NCI-H2107 treated with DMSO at 0.1 percent for 48 hours (cell line): ENCODE measurements around the gene ATP5F1D.

Source experiments
- DNase-seq: peaks from one replicate; lab custom pipeline; 2025; ENCODE audit not compliant: unreplicated experiment; lab: John Stamatoyannopoulos, UW

ATP5F1D gene

DNA sequence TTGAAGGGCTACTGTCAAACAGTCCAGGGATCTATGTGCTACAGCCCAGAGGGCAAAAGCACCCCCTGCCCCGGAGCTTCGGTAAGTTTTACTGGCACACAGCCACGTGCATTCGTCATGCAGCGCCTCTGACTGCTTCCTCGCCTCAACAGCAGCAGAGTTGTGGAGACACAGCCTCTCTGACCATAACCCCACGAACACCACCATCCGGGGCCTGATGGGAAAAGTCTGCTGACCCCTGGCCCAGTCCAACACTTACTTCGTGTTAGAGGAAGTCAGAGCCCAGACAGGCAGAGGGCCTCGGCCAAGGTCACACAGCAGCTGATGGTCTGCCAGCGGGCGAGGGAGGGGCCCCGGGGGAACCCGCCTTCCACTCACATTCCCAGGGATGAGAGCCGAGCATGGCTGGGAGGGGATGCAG is 8.9 kb upstream of the ATP5F1D start:
- no peak for DNase-seq

DNA sequence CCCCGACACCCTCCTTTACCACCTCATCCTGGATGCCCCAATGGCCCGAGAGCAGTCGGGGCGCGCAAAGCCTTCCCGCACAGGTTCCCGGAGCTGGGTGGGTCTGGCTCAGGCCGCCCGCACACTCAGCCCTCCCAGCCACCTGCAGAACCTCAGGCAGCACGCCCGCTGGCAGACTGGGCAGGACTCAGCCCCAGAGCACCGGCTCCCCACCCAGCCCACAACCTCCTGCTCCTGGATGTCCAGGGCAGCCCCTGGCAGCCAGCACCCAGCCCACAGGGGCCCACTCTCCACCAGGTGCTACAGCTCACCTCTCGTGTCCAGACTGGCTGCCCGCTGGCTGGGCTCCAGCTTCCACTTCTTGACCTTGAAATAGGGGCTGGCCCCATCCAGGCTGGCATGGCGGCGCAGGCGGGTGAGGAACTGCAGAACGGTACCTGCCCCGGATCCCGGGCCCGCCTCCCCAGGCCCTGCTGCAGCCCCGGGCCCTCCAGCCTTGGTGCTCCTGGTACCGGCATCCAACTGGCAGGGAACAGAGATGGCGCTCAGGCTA is 8.4 kb upstream of the ATP5F1D start:
- no peak for DNase-seq

DNA sequence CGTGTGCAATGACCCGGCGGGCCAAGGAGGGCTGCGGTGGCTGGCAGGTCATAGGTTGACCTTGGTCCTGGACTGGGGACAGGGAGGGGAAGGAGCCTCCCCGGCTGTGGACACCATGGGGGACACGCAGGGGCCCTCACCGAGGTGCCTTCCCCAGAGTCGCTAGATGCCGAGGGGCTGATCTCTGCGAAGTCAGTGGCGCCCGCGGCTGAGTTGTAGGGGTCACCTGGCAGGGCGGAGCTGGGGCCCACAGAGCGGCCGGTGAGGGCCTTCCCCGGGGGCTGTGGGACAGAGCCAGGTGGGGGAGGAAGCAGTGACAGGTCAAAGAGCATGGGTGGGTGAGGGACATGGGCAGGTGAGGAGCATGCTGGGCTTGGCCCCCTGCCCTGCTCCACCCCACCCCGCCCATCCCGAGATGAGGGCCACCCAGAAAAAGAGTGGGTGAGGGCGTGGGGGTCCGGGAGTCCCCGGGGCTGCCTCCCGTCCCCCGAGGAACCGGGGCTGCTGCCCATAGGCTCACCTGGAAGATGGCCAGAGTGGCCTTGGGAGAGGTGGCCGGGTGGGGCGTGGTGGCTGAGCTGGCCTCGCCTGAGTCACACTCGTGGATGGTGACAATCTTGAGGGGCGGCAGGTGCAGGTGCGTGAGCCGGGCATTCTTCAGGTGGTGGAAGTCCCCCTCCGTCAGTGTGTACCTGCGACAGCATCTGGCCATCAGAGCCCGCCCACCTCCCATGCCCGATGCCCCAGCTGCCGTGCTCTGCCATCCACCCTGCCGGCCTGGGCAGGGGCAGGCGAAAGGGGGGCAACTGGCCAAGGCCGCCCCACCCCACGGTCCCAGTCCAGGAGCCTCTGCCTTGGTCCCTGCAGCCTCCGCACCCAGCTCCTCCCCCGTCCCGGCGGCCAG is 7.2 kb upstream of the ATP5F1D start:
- DNase-seq: no peak

DNA sequence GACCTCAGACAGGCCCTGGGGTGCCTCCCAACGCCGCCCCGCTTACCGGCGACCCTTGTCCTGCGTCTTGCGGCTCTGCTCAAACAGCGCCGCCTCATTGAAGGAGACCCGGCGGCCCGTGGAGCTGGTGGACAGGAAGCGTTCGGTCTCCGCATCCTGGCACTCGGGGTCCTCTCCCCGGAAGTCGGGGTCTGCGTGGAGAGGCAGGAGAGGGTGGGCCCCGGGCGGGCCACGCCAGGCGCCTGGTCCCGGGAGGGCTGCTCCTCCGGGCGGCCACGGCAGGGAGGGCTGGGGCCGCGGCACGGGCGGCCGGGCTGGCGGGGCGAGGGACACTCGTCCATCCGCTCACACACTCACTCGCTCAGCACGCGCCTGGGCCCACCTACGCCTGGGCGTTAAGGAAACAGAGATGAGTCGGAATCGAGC is 6.6 kb upstream of the ATP5F1D start:
- no peak for DNase-seq

DNA sequence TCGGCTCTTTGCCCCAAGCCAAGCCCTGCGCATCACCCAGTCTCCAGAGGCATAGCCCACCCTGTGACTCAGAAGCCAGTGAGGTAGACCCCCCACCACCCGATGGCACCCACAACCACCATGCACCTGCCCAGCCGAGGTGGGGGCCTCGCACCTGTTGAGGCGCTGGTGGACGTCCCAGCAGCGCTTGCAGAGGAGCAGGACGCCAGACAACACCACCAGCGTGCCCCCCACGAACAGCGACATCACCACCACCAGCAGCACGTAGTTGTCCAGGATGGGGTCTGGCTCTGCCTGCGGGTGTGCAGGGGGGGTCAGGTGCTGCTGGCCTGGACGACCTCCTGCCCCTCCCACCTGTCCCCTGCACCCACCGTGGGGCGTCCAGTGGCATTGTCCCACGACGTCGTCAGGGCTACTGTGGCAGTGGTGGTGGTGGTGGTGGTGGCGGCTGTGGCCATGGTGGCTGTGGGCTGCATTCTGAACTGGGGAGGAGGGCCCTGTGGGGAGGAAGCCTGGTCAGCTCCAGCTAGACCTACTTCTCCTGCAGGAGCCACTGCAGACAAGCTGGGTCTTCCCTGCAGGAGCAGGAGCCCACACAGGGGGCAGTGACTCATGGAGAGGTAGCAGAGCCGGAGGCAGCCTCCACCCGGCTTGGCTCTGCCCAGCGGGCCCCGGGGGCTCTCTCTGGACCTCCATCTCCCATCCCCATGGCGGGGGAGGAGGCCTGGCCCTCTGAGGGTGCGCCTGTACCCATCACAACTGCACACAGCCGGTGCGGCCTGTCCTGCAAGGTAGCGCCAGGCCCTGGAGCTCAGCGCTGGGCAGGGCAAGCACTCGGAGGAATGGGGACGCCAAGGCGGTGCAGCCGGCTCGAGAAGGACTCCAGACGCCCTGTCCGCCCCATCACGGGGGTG is 5.7 kb upstream of the ATP5F1D start:
- DNase-seq: no peak

DNA sequence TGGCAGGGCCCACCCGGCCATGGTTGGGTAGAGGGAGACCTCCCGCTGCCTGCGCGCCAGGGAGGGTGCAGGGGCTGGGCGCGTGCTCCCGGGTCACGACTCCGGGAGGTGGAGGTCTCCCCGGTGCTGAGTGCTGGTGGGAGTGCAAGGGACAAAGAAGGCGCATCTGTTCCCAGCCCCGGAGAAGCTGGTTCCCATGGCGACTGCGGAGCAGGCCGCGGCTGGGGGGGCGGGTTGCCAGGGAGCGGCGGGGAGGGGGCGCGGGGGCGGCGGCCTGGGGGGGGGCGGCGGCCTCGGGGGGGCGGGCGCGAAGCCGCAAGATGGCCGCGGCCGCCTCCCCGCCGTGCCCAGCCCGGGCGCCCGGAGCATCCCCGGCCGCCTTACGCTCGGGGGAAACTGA is 5.0 kb upstream of the ATP5F1D start:
- no peak for DNase-seq

DNA sequence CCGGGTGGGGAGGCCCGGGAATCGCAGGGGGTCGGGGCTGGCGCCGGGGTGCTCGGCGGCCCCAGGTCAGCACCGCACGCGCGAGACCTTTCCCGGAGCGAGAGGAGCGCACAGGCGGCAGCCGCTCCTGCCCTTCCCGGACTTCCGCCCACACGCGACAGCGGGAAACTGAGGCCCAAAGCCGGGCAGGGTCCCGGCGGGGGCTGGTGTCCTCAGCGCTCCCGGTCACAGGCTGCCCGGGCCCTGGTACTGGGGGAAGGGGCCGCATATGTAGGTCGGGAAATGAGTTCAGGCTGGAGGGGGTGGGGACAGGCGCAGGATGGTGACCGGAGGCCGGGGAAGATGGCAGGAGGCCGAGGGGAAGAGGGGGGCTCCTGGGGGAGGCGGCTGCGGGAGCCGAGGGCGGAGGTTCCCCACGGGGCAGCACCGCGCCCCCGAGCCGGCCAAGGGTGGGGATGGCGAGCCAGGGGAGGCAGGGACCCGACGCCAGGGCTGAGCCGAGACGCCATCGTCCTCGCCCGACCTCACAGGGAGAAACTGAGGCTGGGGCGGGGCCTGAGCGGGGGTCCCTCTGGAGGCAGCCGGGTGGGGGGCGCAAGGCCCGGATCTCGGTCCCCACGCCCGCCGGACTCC is 4.4 kb upstream of the ATP5F1D start:
- DNase-seq: no peak

DNA sequence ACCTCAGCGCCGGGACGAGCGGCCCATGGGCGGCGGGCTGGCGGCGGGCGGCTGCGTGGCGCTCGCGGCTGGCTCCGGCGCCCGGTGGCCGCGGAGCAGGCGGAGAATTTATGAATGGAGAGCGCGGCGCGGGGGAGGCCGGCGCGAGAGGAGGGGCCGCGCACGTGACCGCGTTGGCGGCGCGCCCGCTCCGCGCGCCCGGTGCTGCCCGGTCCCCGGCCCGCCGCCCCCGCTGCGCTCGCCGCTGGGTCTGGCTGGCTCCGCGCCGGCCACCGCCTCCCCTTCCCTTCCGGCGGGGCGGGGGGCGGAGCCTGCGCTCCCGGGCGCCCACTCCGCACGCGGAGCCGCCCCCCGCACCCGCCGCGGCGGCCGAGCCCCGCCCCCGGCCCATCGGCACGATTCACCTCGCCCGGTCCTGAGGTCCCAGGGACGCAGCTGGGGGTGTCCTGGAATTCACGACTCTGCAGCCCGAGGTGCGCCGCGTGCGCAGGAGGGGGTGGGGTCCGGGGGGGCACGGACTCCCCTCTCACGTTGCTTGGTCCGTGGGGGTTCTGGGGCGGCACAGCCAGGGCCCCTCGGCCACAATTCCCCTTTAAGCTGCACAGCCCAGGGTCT is 3.7 kb upstream of the ATP5F1D start, which contains the start of gene CBARP:
CBARP (minus strand) TSS at position 252 of the 615 bp plus-strand sequence. CDS start 1,905 bp downstream, outside the sequence.
- DNase-seq: no peak

DNA sequence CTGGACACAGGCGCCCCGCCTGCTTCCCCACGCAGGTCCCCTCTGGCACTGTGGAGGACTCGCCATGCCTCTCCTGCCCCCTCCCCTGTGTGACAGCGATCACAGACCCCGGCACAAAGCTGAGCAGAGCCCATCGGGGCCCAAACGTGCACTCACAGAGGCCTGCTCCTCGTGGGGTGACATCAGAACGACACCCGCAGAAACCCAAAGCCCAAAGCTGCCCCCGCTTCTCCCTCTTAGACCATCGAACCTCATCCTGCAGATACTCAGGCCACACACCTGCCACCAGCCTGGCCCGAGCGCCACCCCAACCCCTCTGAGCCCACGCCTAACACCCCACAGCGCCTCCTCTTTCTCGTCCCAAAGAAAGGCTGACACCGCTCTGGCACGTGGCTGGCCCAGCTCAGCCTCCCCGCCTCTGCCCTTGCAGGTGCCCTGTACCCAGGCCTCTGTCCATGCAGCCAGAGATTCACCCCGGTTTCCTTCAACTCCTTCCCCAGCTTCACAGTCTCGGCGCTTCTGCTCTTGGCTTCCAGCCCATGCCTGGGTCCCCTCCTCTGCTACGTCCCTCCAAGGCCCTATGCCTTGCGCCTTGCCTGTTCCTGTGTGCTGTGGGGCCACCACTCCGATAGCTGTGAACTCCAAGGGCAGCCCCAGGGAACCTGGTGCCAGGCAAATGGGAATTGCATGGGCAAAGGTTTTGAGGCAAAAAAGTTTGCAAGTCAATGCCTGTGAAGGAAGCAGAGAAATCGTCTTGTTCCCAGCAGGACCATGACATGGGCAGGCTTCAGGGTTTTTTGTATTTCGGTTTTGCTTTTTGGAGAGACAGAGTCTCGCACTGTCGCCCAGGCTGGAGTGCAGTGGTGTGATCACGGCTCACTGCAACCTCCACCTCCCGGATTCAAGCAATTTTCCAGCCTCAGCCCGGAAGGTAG is 2.9 kb upstream of the ATP5F1D start:
- DNase-seq: no peak

DNA sequence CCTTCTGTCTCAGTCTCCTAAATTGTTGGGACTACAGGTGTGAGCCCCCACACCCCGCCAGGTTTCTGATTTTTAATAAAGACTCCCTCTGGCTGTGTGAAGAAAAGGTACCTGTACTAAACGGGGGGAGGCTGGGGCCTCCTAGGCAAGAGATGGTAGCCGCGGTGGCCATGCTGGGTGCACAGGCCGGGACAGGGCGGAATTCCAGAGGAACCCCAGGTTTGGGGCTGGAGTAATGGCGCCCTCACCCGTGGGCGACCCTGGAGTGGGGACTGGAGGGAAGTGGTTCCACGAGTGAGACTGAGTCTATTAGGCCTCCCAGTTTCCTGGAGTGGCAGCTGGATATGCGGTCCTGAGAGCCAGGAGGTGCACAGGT is 2.1 kb upstream of the ATP5F1D start:
- DNase-seq: no peak

DNA sequence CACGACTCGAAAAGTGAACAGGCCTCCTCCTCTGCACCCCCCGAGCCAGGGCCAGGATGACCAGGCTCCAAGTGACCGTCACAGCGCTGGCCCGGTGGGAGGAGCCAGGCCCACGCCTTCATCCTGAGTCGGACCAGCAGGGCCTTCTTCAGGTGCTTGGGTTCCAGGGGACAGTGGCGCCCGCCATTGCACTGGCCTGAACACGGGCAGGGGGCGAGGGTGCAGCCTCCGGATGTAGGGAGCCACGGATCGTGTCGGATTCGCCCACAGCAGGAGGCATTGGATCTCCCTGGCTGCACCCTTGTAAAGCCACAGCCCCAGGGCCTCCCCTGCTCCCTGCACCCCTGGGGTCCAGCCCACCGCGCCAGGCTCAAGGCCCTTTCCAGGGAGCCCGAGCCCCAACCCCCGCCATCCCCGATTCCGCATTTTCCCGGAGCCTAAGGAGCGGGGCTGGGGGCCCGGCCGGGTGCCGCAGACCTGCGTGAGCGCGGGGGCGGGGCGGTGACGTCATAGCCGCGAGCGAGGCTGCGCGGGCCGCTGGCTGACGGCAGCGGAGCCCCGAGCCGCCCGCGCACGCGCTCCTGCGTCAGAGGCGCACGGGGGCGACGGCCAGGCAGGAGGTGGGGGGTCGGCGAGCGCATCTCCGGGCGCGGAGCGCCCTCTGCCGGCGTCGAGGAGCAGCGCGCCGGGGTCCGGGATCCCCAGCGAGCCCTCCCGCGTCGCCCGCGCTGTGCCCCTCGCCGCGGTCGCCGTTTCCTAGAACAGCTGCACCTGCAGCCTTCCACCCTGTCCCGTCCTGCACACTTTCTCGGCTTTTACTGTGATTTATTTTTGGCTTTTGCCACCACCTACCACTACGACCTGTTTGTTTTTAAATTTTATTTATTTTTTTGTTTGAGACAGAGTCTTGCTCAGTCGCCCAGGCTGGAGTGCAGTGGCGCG is 1.5 kb upstream of the ATP5F1D start:
- DNase-seq: peak; percentile 50

DNA sequence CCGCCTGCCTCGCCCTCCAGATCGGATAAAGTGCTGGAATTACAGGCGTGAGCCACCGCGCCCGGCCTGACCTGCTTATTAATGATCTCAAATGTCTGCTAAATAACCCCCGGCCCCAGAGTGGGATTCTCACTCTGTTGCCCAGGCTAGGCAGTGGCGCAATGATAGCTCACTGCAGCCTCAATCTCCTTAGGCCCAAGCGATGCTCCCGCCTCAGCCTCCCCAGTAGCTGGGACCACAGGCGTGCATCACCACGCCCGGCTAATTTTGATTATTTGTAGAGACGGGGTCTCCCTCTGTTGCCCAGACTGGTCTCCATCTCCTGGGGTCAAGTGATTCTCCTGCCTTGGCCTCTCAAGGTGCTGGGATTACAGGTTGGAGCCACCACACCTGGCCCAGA is 626 bp upstream of the ATP5F1D start:
- DNase-seq: no peak

DNA sequence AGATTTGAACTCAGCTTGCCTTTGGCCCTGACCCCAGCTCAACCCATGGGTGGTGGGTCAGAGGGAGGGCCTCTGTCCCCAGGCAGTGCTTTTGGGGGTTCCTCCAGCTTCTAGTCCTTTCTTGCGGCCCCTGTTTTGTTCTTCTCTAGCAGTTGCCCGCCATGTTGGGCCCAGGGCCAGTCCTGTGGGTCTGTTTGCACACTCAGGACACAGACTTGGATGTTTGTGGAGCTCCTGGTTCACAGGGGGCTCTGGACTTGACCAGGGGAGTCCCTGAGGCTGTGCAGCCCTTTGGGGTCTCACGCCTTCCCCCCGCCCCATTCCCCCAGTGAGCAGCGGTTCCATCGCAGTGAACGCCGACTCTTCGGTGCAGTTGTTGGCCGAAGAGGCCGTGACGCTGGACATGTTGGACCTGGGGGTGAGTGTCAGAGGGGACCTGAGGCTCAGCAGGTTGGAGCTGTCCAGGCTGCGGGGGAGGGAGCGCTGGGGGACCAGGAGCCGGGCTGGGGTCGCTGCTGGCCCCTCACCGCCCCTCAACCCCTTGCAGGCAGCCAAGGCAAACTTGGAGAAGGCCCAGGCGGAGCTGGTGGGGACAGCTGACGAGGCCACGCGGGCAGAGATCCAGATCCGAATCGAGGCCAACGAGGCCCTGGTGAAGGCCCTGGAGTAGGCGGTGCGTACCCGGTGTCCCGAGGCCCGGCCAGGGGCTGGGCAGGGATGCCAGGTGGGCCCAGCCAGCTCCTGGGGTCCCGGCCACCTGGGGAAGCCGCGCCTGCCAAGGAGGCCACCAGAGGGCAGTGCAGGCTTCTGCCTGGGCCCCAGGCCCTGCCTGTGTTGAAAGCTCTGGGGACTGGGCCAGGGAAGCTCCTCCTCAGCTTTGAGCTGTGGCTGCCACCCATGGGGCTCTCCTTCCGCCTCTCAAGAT is 2.5 kb downstream of the ATP5F1D start:
- peak; percentile 33 for DNase-seq

DNA sequence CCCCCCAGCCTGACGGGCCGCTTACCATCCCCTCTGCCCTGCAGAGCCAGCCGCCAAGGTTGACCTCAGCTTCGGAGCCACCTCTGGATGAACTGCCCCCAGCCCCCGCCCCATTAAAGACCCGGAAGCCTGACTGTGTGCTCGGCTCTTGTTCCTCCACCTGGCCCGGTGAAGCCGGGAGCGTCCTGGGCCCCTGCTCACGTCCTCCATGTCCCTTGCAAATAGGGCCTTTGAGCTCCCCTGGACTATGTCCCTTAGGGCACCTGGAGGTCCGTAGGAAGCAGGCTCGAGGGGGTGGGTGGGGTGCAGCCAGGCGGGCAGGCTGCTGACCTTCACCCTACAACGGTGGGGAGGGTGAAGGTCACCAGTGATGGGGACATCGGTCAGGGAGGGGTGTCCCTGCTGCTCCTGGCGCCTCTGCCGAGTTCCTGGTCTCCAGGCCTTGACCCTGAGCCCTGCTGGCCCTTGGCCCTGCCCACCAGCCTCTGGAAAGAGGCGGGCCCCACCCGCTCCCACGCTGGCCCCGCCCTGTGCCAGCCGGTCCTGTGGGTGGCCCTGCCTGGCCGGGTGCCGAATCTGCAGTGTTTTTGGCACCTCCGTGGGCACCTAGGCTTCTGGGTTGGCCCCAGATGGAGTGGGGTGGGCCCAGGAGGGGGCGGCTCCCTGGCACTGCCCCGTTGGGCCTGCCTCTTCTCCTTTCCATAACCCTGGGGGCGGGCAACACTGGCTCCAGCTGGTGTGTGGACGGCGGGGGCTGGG is 3.3 kb downstream of the ATP5F1D start:
- no peak for DNase-seq

DNA sequence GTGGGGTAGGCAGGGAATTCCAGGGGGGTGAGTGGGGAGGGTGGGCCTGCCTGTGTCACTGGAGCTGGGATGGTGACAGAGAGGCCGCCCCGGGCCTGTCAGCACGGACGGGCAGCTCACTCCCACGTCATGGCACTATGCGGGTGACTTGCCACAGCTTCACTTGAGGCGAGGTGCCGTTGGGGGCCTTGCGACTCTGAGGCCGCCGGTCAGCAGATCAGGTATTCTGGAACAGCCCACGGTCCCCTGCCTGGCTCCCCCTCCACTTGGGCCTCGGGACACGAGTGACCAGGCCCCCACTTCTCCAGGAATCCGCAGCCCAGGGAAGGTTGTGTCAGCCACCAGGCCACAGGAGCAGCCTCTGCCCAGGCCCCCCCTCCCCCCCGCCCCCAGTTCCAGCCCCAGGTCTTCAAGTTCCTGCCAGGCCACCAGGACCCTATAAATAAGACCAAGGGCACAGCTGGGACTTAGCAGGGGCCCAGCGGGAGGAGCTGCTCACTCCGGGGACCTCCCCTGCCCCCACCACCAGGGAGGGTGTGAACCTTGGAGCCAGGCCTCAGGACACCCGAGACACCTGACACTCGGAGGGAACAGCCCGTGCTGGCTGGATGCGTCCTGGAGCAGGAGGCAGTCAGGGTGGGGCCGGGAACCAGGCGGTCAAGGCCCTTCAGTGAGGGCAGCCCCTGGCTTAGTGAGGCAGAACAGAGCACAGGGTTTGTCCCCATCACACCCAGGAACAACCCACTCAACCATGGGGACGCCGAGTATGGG is 4.1 kb downstream of the ATP5F1D start:
- DNase-seq: no peak
